GM13977 (cell line): Measurements from ENCODE around the gene HES6.

Experiments used
- DNase-seq: peaks from one replicate; pipeline ENCODE4 v3.0.0; 2012; ENCODE audit warnings: low spot score
- CTCF ChIP-seq: IDR thresholded peaks from 2 replicates; pipeline ENCODE4 v1.5.1; 2012; ENCODE audit warnings: mild to moderate bottlenecking, control low read depth; ENCODE audit not compliant: insufficient read depth; ENCODE audit errors: extremely low read depth, missing control alignments
- in situ Hi-C: fragments of 300-500 bp; cut with MboI; formaldehyde crosslinking; loops from one replicate; pipeline ENCODE4 v1.12.0; 2022; ENCODE audit warnings: low sequenced_read_pairs, low pct_unique_long_range_greater_than_20kb, mixed read lengths, inconsistent platforms; ENCODE audit not compliant: unreplicated experiment

The HES6 gene

GRCh38 chr2:238238766-238239542 lies 884 bp downstream of the HES6 start:
- no peak for DNase-seq
- TF ChIP-seq CTCF: no peak
- in situ Hi-C loops: no loop called here

- no peak for DNase-seq
- in situ Hi-C loops: no loop called here
- no peak for TF ChIP-seq CTCF
Observed at GRCh38 chr2:238238311-238238765, 1.5 kb downstream of the HES6 start.

GRCh38 chr2:238237431-238238135 lies 2.3 kb downstream of the HES6 start:
- in situ Hi-C loops: no loop called here
- no peak for DNase-seq
- TF ChIP-seq CTCF: no peak

GRCh38 chr2:238236571-238236970 lies 3.3 kb downstream of the HES6 start:
- DNase-seq: no peak
- in situ Hi-C loops: no loop called here
- no peak for TF ChIP-seq CTCF

GRCh38 chr2:238235856-238236255 lies 4.0 kb downstream of the HES6 start:
- in situ Hi-C loops: no loop called here
- TF ChIP-seq CTCF: no peak
- DNase-seq: no peak

- DNase-seq: no peak
- no peak for TF ChIP-seq CTCF
- in situ Hi-C loops: no loop called here
Observed at GRCh38 chr2:238235331-238235732, 4.5 kb downstream of the HES6 start.
